H1 (cell line): ENCODE results near the gene KRTAP10-8. TPM values are rescaled to one million over a fixed set of nuclear protein-coding genes. Genes with fewer than 3 reads are reported as not detected.
"Not testable (repeated sequence)": the region's sequence is repeated elsewhere in the genome, so short reads cannot be mapped to it uniquely, and the experiment has no call there.

ENCODE experiments used
- CTCF ChIA-PET: fragments of 300-600 bp; sonication (Branson Sonifier 250); formaldehyde crosslinking; loops from one replicate; lab custom pipeline; 2021; ENCODE audit not compliant: partially characterized antibody; lab: Charles Lee
- POLR2A ChIA-PET: fragments of 300-600 bp; sonication (Branson Sonifier 250); formaldehyde crosslinking; loops from one replicate; lab custom pipeline; 2021; ENCODE audit warnings: inconsistent platforms; ENCODE audit not compliant: partially characterized antibody; lab: Charles Lee
- DNase-seq, 2 experiments: peaks; one replicate each; pipeline versions ENCODE4 v3.0.0 to v3.0.0-alpha.2; 2010 to 2022; ENCODE audit warnings: low spot score in 2 of 2, low read depth in 1 of 2, mixed read lengths in 1 of 2
- FAIRE-seq: peaks from 2 replicates; lab custom pipeline; 2011; peaks lifted over from hg19 to GRCh38; lab: Jason Lieb, UNC
- H2AFZ ChIP-seq: 2 replicates; pipeline ENCODE4 v1.8.1; 2012; ENCODE audit warnings: low read length, inconsistent platforms
- H2AK5ac ChIP-seq: 2 replicates; pipeline ENCODE4 v1.6.1; 2013; ENCODE audit warnings: low read depth, low read length
- H2BK120ac ChIP-seq: replicated peaks from 2 replicates; pipeline ENCODE3; 2013; ENCODE audit warnings: low read depth, low read length, inconsistent platforms
- H2BK12ac ChIP-seq: 2 replicates; pipeline ENCODE4 v1.6.1; 2013; ENCODE audit warnings: low read depth, low read length
- H2BK15ac ChIP-seq: 2 replicates; pipeline ENCODE4 v1.6.1; 2013; ENCODE audit warnings: low read length
- H2BK20ac ChIP-seq: 2 replicates; pipeline ENCODE4 v1.6.1; 2013; ENCODE audit warnings: low read length
- H2BK5ac ChIP-seq: 2 replicates; pipeline ENCODE4 v1.6.1; 2013; ENCODE audit warnings: low read depth, low read length
- H3K14ac ChIP-seq: 2 replicates; pipeline ENCODE4 v1.6.1; 2013; ENCODE audit warnings: inconsistent platforms; ENCODE audit not compliant: insufficient read length
- H3K18ac ChIP-seq: 2 replicates; pipeline ENCODE4 v1.6.1; 2013; ENCODE audit warnings: low read length; ENCODE audit errors: extremely low read depth
- H3K23ac ChIP-seq: 2 replicates; pipeline ENCODE4 v1.6.1; 2013; ENCODE audit warnings: inconsistent platforms; ENCODE audit not compliant: insufficient read length
- H3K23me2 ChIP-seq: 2 replicates; pipeline ENCODE4 v1.6.1; 2013; ENCODE audit warnings: low read depth, low read length
- H3K27ac ChIP-seq: 2 replicates; pipeline ENCODE4 v1.6.1; 2011; ENCODE audit warnings: low read depth, low read length, inconsistent platforms
- H3K27me3 ChIP-seq, 4 experiments: replicated peaks in 1 of 4; 1 replicate in 1 of 4; 2 replicates in 3 of 4; pipeline versions ENCODE4 v1.6.1 to v1.8.1; 2011 to 2013; ENCODE audit warnings: low read length in 3 of 4, mild to moderate bottlenecking in 3 of 4, inconsistent platforms in 2 of 4, mixed read lengths in 2 of 4, moderate library complexity in 1 of 4; ENCODE audit not compliant: control insufficient read depth in 3 of 4, insufficient read depth in 3 of 4; ENCODE audit errors: extremely low read depth in 1 of 4
- H3K36me3 ChIP-seq, 4 experiments: 2 replicates each; pipeline versions ENCODE4 v1.6.1 to v1.8.1; 2011 to 2013; ENCODE audit warnings: mild to moderate bottlenecking in 4 of 4, low read length in 3 of 4, moderate library complexity in 2 of 4, control low read depth in 1 of 4, inconsistent platforms in 1 of 4; ENCODE audit not compliant: insufficient read depth in 4 of 4, control insufficient read depth in 2 of 4
- H3K4ac ChIP-seq: replicated peaks from 2 replicates; pipeline ENCODE3; 2013; ENCODE audit warnings: low read length, low read depth, mixed read lengths, inconsistent platforms; ENCODE audit not compliant: insufficient read length
- H3K4me1 ChIP-seq, 4 experiments: replicated peaks in 1 of 4; 1 replicate in 1 of 4; 2 replicates in 3 of 4; pipeline versions ENCODE4 v1.6.1 to v1.8.1; 2011 to 2013; ENCODE audit warnings: low read length in 3 of 4, inconsistent platforms in 2 of 4, mixed read lengths in 1 of 4; ENCODE audit not compliant: insufficient read depth in 4 of 4, control insufficient read depth in 3 of 4
- H3K4me2 ChIP-seq, 2 experiments: 2 replicates each; pipeline versions ENCODE4 v1.6.1 to v1.8.1; 2011 to 2013; ENCODE audit warnings: low read depth in 2 of 2, low read length in 2 of 2, control low read depth in 1 of 2, inconsistent platforms in 1 of 2, mild to moderate bottlenecking in 1 of 2; ENCODE audit not compliant: insufficient read depth in 1 of 2
- H3K4me3 ChIP-seq, 4 experiments: fragments of 200-600, 300-600 bp in 1 of 4; sonication (generic), shearing (Covaris generic), sonication (Bioruptor Twin) in 1 of 4; 2 replicates each; pipeline versions ENCODE4 v1.5.1 to v1.8.1; 2011 to 2016; ENCODE audit warnings: low read length in 4 of 4, low read depth in 3 of 4, control low read depth in 2 of 4, inconsistent platforms in 2 of 4, mild to moderate bottlenecking in 2 of 4, mixed read lengths in 1 of 4, moderate library complexity in 1 of 4; ENCODE audit not compliant: insufficient read depth in 2 of 4; ENCODE audit errors: extremely low read depth in 1 of 4
- H3K56ac ChIP-seq: replicated peaks from 2 replicates; pipeline ENCODE3; 2013; ENCODE audit warnings: low read depth, mild to moderate bottlenecking, mixed read lengths, low read length, inconsistent platforms; ENCODE audit not compliant: insufficient read length
- H3K79me1 ChIP-seq: 2 replicates; pipeline ENCODE4 v1.6.1; 2013; ENCODE audit warnings: low read depth, low read length, control low read depth
- H3K79me2 ChIP-seq, 2 experiments: 2 replicates each; pipeline versions ENCODE4 v1.6.1 to v1.8.1; 2012 to 2013; ENCODE audit warnings: low read length in 2 of 2, mild to moderate bottlenecking in 2 of 2, inconsistent platforms in 1 of 2; ENCODE audit not compliant: insufficient read depth in 2 of 2, control insufficient read depth in 1 of 2
- H3K9ac ChIP-seq, 4 experiments: replicated peaks in 1 of 4; 1 replicate in 1 of 4; 2 replicates in 3 of 4; pipeline versions ENCODE4 v1.6.1 to v1.8.1; 2011 to 2013; ENCODE audit warnings: low read depth in 3 of 4, low read length in 3 of 4, control low read depth in 2 of 4, mild to moderate bottlenecking in 2 of 4, moderate library complexity in 2 of 4, inconsistent platforms in 1 of 4; ENCODE audit errors: extremely low read depth in 1 of 4
- H3K9me3 ChIP-seq, 2 experiments: 2 replicates each; pipeline versions ENCODE4 v1.6.1 to v1.8.1; 2012 to 2013; ENCODE audit warnings: mild to moderate bottlenecking in 2 of 2, moderate library complexity in 2 of 2, control low read depth in 1 of 2, inconsistent platforms in 1 of 2, low read depth in 1 of 2, low read length in 1 of 2, mixed read lengths in 1 of 2; ENCODE audit not compliant: insufficient read depth in 2 of 2
- H4K20me1 ChIP-seq, 2 experiments: replicated peaks in 1 of 2; 2 replicates each; pipeline versions ENCODE3 to v1.8.1; 2011 to 2013; ENCODE audit warnings: inconsistent platforms in 2 of 2, low read length in 2 of 2, mild to moderate bottlenecking in 1 of 2; ENCODE audit not compliant: insufficient read depth in 2 of 2, control insufficient read depth in 1 of 2
- H4K5ac ChIP-seq: 2 replicates; pipeline ENCODE4 v1.6.1; 2013; ENCODE audit warnings: low read length, low read depth, mixed read lengths, inconsistent platforms; ENCODE audit not compliant: insufficient read length
- H4K8ac ChIP-seq: 2 replicates; pipeline ENCODE4 v1.8.0; 2013; ENCODE audit warnings: mild to moderate bottlenecking, moderate library complexity, low read length, inconsistent platforms; ENCODE audit not compliant: insufficient read depth; ENCODE audit errors: extremely low read depth
- H4K91ac ChIP-seq: replicated peaks from 2 replicates; pipeline ENCODE3; 2013; ENCODE audit warnings: low read length, mixed read lengths, inconsistent platforms; ENCODE audit not compliant: insufficient read length
- WGBS, 2 experiments: shearing (Covaris generic) in 1 of 2; methylation state at CpG; one replicate each; pipeline versions ENCODE4 v1.1.6 to v1.1.7; 2013 to 2015; ENCODE audit warnings: low lambda C conversion rate in 2 of 2, mixed read lengths in 2 of 2, inconsistent platforms in 1 of 2, low coverage in 1 of 2, missing lambda C conversion rate in 1 of 2; ENCODE audit not compliant: insufficient replicate concordance in 2 of 2, insufficient coverage in 1 of 2, insufficient read length in 1 of 2; ENCODE audit errors: extremely low coverage in 1 of 2, missing lambda C conversion rate in 1 of 2; 5-methylcytosine and 5-hydroxymethylcytosine counted together
- polyA plus RNA-seq, 7 experiments: library from polyadenylated mRNA; depleted of rRNA in 3 of 7; stranded (reverse) in 5 of 7; unstranded in 2 of 7; fragments of >200 nt in 5 of 7; fragments of 200-250 nt in 2 of 7; gene quantifications; 1 replicate in 5 of 7; 2 replicates in 1 of 7; 4 replicates in 1 of 7; pipeline versions ENCODE4 v1.2.1 to v1.2.3, GENCODE V29; 2011 to 2013; ENCODE audit warnings: missing spikeins in 2 of 7, mixed read lengths in 2 of 7
- total RNA-seq: library from RNA; stranded (reverse); fragmentation: NEBNext Ultra II Directional; extraction: Animal tissue kit (Norgen Biotek cat#: 25700); gene quantifications from 2 replicates; pipeline ENCODE4 v1.2.1, GENCODE V29; 2021

Gene KRTAP10-8
- total and polyA plus RNA-seq, 2 of the 8 experiments (the other 6 are each of a cell fraction or from before 2014, with no cell fraction given) = not detected

GRCh38 chr21:44637851-44638348 is 26.0 kb downstream of the KRTAP10-8 start:
- H3K56ac ChIP-seq, H3K79me2 ChIP-seq, H4K8ac ChIP-seq, CTCF ChIA-PET, H3K27ac ChIP-seq, DNase-seq, H3K79me1 ChIP-seq, FAIRE-seq, H3K14ac ChIP-seq, H3K23me2 ChIP-seq, H2BK20ac ChIP-seq, H2BK5ac ChIP-seq, H3K18ac ChIP-seq, H3K27me3 ChIP-seq, H3K4me3 ChIP-seq, H3K4me2 ChIP-seq, H3K9ac ChIP-seq, H2BK120ac ChIP-seq, H2AFZ ChIP-seq, H3K4ac ChIP-seq, H4K20me1 ChIP-seq, H2AK5ac ChIP-seq, H3K4me1 ChIP-seq, H3K9me3 ChIP-seq, H4K5ac ChIP-seq, H2BK12ac ChIP-seq, H3K23ac ChIP-seq, H3K36me3 ChIP-seq: not testable (repeated sequence)
- WGBS, 2 experiments = 97% methylated on average over 5 of the region's 12 CpGs; no CpG with 5 or more reads in 1 of the 2 experiments
- H2BK15ac ChIP-seq = 0 out of 2 replicates have a peak overlapping the region, but pooled peaks have one; percentile 40
- H4K91ac ChIP-seq = peak overlapping the region; percentile 54
- POLR2A ChIA-PET = interaction anchor here (0.6 kb wide), 1 partner anchor 87 kb away, joined by 6 read pairs; no protein-coding TSS in a partner anchor
